IMR-90 (cell line): ENCODE measurements around the gene TXK. TPM values are rescaled to one million over a fixed set of nuclear protein-coding genes. Genes with fewer than 3 reads are reported as not detected.

Source experiments
- ATAC-seq: fragments of 200-7000 bp; cut with Tn5 transposase; 2 replicates; pipeline ENCODE4 v1.9.1; 2020; ENCODE audit warnings: low read depth, mild to moderate bottlenecking, moderate library complexity
- BruUV-seq: library from RNA; stranded (reverse); fragments of 400-500 nt; replicated peaks from 2 replicates; lab custom pipeline; 2021; lab: Mats Ljungman, UMichigan
- CTCF ChIA-PET: fragments of 300-600 bp; formaldehyde crosslinking; extraction: SDS; loops from one replicate; lab custom pipeline; 2021; ENCODE audit warnings: antibody characterized with exemption; lab: Yijun Ruan, JAX
- POLR2A ChIA-PET: fragments of 300-600 bp; sonication (Branson Sonifier 250); formaldehyde crosslinking; loops from one replicate; lab custom pipeline; 2022; ENCODE audit warnings: antibody characterized with exemption; ENCODE audit not compliant: unreplicated experiment; lab: Charles Lee
- DNase-seq: peaks from one replicate; pipeline ENCODE4 v3.0.0; 2013
- H2AFZ ChIP-seq: replicated peaks from 2 replicates; pipeline ENCODE3; 2013; ENCODE audit warnings: low read length, mild to moderate bottlenecking; ENCODE audit not compliant: poor library complexity
- H2AK5ac ChIP-seq: 2 replicates; pipeline ENCODE4 v1.6.1; 2013; ENCODE audit warnings: low read depth, low read length, inconsistent platforms
- H2AK9ac ChIP-seq: replicated peaks from 2 replicates; pipeline ENCODE3; 2013; ENCODE audit warnings: mild to moderate bottlenecking, low read depth, low read length, moderate library complexity; ENCODE audit not compliant: poor library complexity
- H2BK120ac ChIP-seq: 2 replicates; pipeline ENCODE4 v1.6.1; 2013; ENCODE audit warnings: low read depth, low read length, inconsistent platforms
- H2BK15ac ChIP-seq: 3 replicates; pipeline ENCODE4 v1.6.1; 2013; ENCODE audit warnings: low read depth, low read length, inconsistent platforms
- H2BK20ac ChIP-seq: 2 replicates; pipeline ENCODE4 v1.6.1; 2013; ENCODE audit warnings: low read depth, mild to moderate bottlenecking, inconsistent platforms, low read length, moderate library complexity
- H2BK5ac ChIP-seq: 2 replicates; pipeline ENCODE4 v1.6.1; 2013; ENCODE audit warnings: mild to moderate bottlenecking, low read depth, low read length, inconsistent platforms; ENCODE audit not compliant: poor library complexity, severe bottlenecking
- H3K14ac ChIP-seq: replicated peaks from 2 replicates; pipeline ENCODE4 v1.6.1; 2013; ENCODE audit warnings: low read depth, low read length, inconsistent platforms
- H3K18ac ChIP-seq: 2 replicates; pipeline ENCODE4 v1.6.1; 2013; ENCODE audit warnings: low read depth, low read length, control low read depth
- H3K23ac ChIP-seq: 2 replicates; pipeline ENCODE4 v1.6.1; 2013; ENCODE audit warnings: low read depth, low read length, inconsistent platforms
- H3K27ac ChIP-seq: 2 replicates; pipeline ENCODE4 v1.5.1; 2013; ENCODE audit warnings: mild to moderate bottlenecking, control low read depth, low read length; ENCODE audit not compliant: insufficient read depth
- H3K27me3 ChIP-seq: 2 replicates; pipeline ENCODE4 v1.6.1; 2013; ENCODE audit warnings: low read length; ENCODE audit not compliant: control insufficient read depth, insufficient read depth
- H3K36me3 ChIP-seq: 2 replicates; pipeline ENCODE4 v1.6.1; 2013; ENCODE audit warnings: low read length, mixed read lengths; ENCODE audit not compliant: control insufficient read depth, insufficient read depth
- H3K4ac ChIP-seq: 2 replicates; pipeline ENCODE4 v1.6.1; 2013; ENCODE audit warnings: low read depth, low read length, inconsistent platforms
- H3K4me1 ChIP-seq: 2 replicates; pipeline ENCODE4 v1.6.1; 2013; ENCODE audit warnings: low read length, mixed read lengths; ENCODE audit not compliant: control insufficient read depth, insufficient read depth
- H3K4me2 ChIP-seq: 2 replicates; pipeline ENCODE4 v1.6.1; 2013; ENCODE audit warnings: low read depth, mild to moderate bottlenecking, control low read depth, low read length, moderate library complexity
- H3K4me3 ChIP-seq: 2 replicates; pipeline ENCODE4 v1.5.1; 2013; ENCODE audit warnings: low read depth, mild to moderate bottlenecking, control low read depth, low read length, moderate library complexity; ENCODE audit not compliant: insufficient read depth
- H3K56ac ChIP-seq: 2 replicates; pipeline ENCODE4 v1.6.1; 2013; ENCODE audit warnings: low read length, inconsistent platforms; ENCODE audit not compliant: insufficient read depth; ENCODE audit errors: extremely low read depth
- H3K79me1 ChIP-seq, 2 experiments: 2 replicates each; pipeline ENCODE4 v1.6.1; 2013; ENCODE audit warnings: low read length in 2 of 2, inconsistent platforms in 1 of 2, low read depth in 1 of 2
- H3K9ac ChIP-seq: 2 replicates; pipeline ENCODE4 v1.6.1; 2013; ENCODE audit warnings: low read depth, low read length, control low read depth
- H3K9me1 ChIP-seq: 2 replicates; pipeline ENCODE4 v1.6.1; 2013; ENCODE audit warnings: low read length, inconsistent platforms; ENCODE audit not compliant: insufficient read depth
- H3K9me3 ChIP-seq: 2 replicates; pipeline ENCODE4 v1.6.1; 2013; ENCODE audit warnings: low read length; ENCODE audit not compliant: control insufficient read depth, insufficient read depth
- H4K20me1 ChIP-seq: 2 replicates; pipeline ENCODE4 v1.6.1; 2013; ENCODE audit warnings: low read length, inconsistent platforms; ENCODE audit not compliant: insufficient read depth
- H4K5ac ChIP-seq: 2 replicates; pipeline ENCODE4 v1.6.1; 2013; ENCODE audit warnings: mild to moderate bottlenecking, low read depth, low read length, control low read depth
- H4K8ac ChIP-seq, 2 experiments: 2 replicates each; pipeline ENCODE4 v1.6.1; 2013; ENCODE audit warnings: low read depth in 2 of 2, low read length in 2 of 2, control low read depth in 1 of 2, inconsistent platforms in 1 of 2
- H4K91ac ChIP-seq: 2 replicates; pipeline ENCODE4 v1.6.1; 2013; ENCODE audit warnings: low read depth, low read length, inconsistent platforms; ENCODE audit not compliant: insufficient read depth
- MAFK ChIP-seq: IDR thresholded peaks from 2 replicates; pipeline ENCODE4 v1.6.1; 2012; ENCODE audit warnings: low read depth, low read length, improper control_type of control experiment
- RCOR1 ChIP-seq: IDR thresholded peaks from 2 replicates; pipeline ENCODE4 v1.6.1; 2012; ENCODE audit warnings: mild to moderate bottlenecking, low read length, improper control_type of control experiment; ENCODE audit not compliant: insufficient replicate concordance
- USF2 ChIP-seq: fragments of 150-350 bp; IDR thresholded peaks from 2 replicates; pipeline ENCODE4 v1.6.1; 2017; ENCODE audit warnings: mild to moderate bottlenecking, antibody characterized with exemption, low read length, low read depth
- WGBS, 2 experiments: methylation state at CpG; one replicate each; pipeline versions ENCODE4 v1.1.5 to v1.1.7; 2013; ENCODE audit warnings: missing lambda C conversion rate in 2 of 2; ENCODE audit not compliant: insufficient read length in 1 of 2; ENCODE audit errors: extremely low coverage in 2 of 2; 5-methylcytosine and 5-hydroxymethylcytosine counted together
- dilution Hi-C: fragments of 300-500 bp; cut with HindIII; formaldehyde crosslinking; loops from one replicate; pipeline ENCODE4 v1.14.3; 2018; ENCODE audit warnings: low sequenced_read_pairs; ENCODE audit not compliant: unreplicated experiment
- in situ Hi-C: fragments of 300-500 bp; cut with MboI; formaldehyde crosslinking; loops from 3 replicates; pipeline ENCODE4 v1.14.3; 2019; ENCODE audit warnings: low sequenced_read_pairs, inconsistent platforms, mixed read lengths
- intact Hi-C: fragments of 100-400 bp; cut with micrococcal nuclease; formaldehyde crosslinking; loops from 2 replicates; pipeline ENCODE4 v1.10.0; 2022
- polyA plus RNA-seq, 3 experiments: library from polyadenylated mRNA; depleted of rRNA; stranded (reverse); fragments of >200 nt; gene quantifications; 2 replicates each; pipeline ENCODE4 v1.2.3, GENCODE V29; 2012; ENCODE audit warnings: low replicate concordance in 1 of 3
- total RNA-seq: library from RNA; depleted of rRNA; stranded (reverse); fragments of >200 nt; gene quantifications from 2 replicates; pipeline ENCODE4 v1.2.3, GENCODE V29; 2012

TXK gene
- total and polyA plus RNA-seq, 2 of the 4 experiments (the other 2 are of a cell fraction), result not detected

- no peak overlapping the region for H3K56ac ChIP-seq
- H3K4me2 ChIP-seq, result no peak overlapping the region
- no peak for ATAC-seq
- WGBS, 2 experiments, result no CpG with 5 or more reads among the region's 3 CpGs
- H3K27ac ChIP-seq, result no peak overlapping the region
- POLR2A ChIA-PET, result interaction anchor here (0.5 kb wide), 1 partner anchor 365 kb away, joined by 8 read pairs; no protein-coding TSS in a partner anchor
- no peaks in the 10 kb centered on the region for H3K9me3 ChIP-seq
- no peaks in the 10 kb centered on the region for H3K79me1 ChIP-seq
- no peak overlapping the region for H4K8ac ChIP-seq
- H4K5ac ChIP-seq, result no peak overlapping the region
- no peaks in the 10 kb centered on the region for H3K36me3 ChIP-seq
- no TSS peak for BruUV-seq
- no peak overlapping the region for H3K23ac ChIP-seq
- in situ Hi-C loops, result no loop called here
- H3K27me3 ChIP-seq, result peaks cover 4% of the 10 kb centered on the region
- no peak overlapping the region for H3K9ac ChIP-seq
- no peak overlapping the region for H2AK9ac ChIP-seq
- no peak for DNase-seq
- H4K91ac ChIP-seq, result no peak overlapping the region
- no peak overlapping the region for H2AFZ ChIP-seq
- no peaks in the 10 kb centered on the region for H3K9me1 ChIP-seq
- no peak overlapping the region for H3K4me3 ChIP-seq
- intact Hi-C loops, result no loop called here
- H4K20me1 ChIP-seq, result no peaks in the 10 kb centered on the region
- no peak overlapping the region for H3K18ac ChIP-seq
- H2AK5ac ChIP-seq, result no peak overlapping the region
- no peak overlapping the region for H2BK5ac ChIP-seq
- H3K14ac ChIP-seq, result no peak overlapping the region
- CTCF ChIA-PET, result no interaction called here
- dilution Hi-C loops, result no loop called here
- no peak overlapping the region for H2BK20ac ChIP-seq
- TF ChIP-seq RCOR1 (no peak), USF2 (no peak), MAFK (no peak)
- no peak overlapping the region for H2BK15ac ChIP-seq
- H2BK120ac ChIP-seq, result no peak overlapping the region
- H3K4ac ChIP-seq, result no peak overlapping the region
- H3K4me1 ChIP-seq, result no peaks in the 10 kb centered on the region
Observed at GRCh38 chr4:48042979-48043461, 91.0 kb downstream of the TXK start.
